Stimulated activated naive CD8-positive, alpha-beta T cell treated with anti-CD3 and anti-CD28 coated beads, Interleukin-15, amount 100 ng/mL, for 72 hours (primary cell): ENCODE measurements around the gene DESI2.
A peak's percentile ranks its signal among the peaks of the same experiment; 100 is the strongest.

Experiments used
- ATAC-seq: fragments of 150-1000 bp; cut with Tn5 transposase; 2 replicates; pipeline ENCODE4 v1.10.0; 2021; ENCODE audit warnings: mild to moderate bottlenecking, moderate library complexity
- DNase-seq, 2 donors: peaks; one replicate each; pipeline ENCODE4 v3.0.0; 2021 to 2022
- H3K27ac Mint-ChIP-seq, 2 donors: one replicate each; pipeline ENCODE4 v1.8.0; 2022; ENCODE audit warnings: mild to moderate bottlenecking in 2 of 2, mixed read lengths in 2 of 2, moderate library complexity in 2 of 2
- H3K27me3 Mint-ChIP-seq: one replicate; pipeline ENCODE4 v1.8.0; 2022; ENCODE audit warnings: mixed read lengths
- H3K4me1 Mint-ChIP-seq: one replicate; pipeline ENCODE4 v1.8.0; 2022; ENCODE audit warnings: mild to moderate bottlenecking, mixed read lengths
- H3K4me3 Mint-ChIP-seq, 2 donors: one replicate each; pipeline ENCODE4 v1.8.0; 2022; ENCODE audit warnings: mild to moderate bottlenecking in 2 of 2, mixed read lengths in 2 of 2, moderate library complexity in 1 of 2
- H3K9me3 Mint-ChIP-seq, 2 donors: one replicate each; pipeline ENCODE4 v1.8.0; 2022; ENCODE audit warnings: mixed read lengths in 2 of 2

Gene DESI2

GRCh38 chr1:244652623-244653438, at the start of gene DESI2:
Gene DESI2 (plus strand): TSS chr1:244653126. CDS start chr1:244653314, 188 bp downstream.
- peak within 1 kb of the TSS; percentile 80 to 89 for H3K4me3 Mint-ChIP-seq
- DNase-seq: peak; percentile 98

DNA sequence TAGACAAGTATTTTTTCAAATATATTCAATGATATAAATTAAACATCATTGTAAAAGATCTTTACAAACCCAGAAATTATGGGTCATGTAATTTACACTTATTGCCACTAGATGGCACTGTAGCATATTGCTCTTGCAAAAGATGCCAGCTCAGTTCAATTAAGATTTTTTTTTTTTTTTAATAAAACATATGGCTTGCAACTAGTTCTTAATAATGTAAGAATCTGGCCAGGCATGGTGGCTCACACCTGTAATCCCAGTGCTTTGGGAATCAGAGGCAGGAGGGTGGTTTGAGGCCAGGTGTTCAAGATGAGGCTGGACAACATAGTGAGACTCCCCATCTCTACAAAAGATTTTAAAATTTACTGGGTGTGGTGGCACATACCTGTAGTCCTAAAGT, 49.4 kb upstream of the DESI2 start:
- no peaks in the 10 kb centered on the region for H3K9me3 Mint-ChIP-seq
- H3K27me3 Mint-ChIP-seq: peaks cover 15% of the 10 kb centered on the region
- no peak overlapping the region for H3K27ac Mint-ChIP-seq
- no peak for DNase-seq
- peaks cover 7% of the 10 kb centered on the region for H3K4me1 Mint-ChIP-seq
- no peak for ATAC-seq
- H3K4me3 Mint-ChIP-seq: no peak overlapping the region

More at GRCh38 chr1:244652623-244653438, at the start of gene DESI2:
- Mint-ChIP-seq H3K4me1 (peaks cover 22% of the 10 kb centered on the region), H3K27ac (peak within 1 kb of the TSS; percentile 90 to 92), H3K9me3 (peaks cover 0 to 6% of the 10 kb centered on the region in 2 donors), H3K27me3 (no peaks in the 10 kb centered on the region)
- peak; percentile 96 for ATAC-seq

DNA sequence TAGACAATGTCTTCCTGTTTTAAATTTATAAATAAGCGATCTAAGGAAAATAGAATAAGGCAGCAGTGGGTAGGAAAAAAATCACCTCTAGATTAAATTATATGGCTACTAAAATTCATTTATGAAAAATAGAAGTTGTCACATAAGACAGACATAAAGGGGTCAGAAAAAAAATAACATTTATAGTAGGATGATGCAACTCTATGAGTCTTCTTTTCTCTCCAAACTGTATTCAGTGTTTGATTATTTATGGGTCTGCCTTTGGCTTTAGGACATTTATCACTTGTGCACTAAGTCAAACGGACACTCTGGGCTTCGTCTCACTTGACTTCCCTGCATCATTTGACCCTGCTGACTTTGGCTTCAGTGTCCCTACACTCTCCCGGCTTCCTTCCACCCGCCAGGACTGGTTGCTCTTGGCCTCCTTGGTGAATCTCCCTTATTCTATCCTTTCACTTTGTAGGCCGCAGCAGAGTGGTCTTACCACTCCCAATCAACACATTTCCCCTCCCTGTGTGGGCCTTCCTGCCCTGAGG, 47.0 kb upstream of the DESI2 start:
- no peaks in the 10 kb centered on the region for H3K4me1 Mint-ChIP-seq
- peak overlapping the region in 1 of 2 donors; percentile 22 for H3K27ac Mint-ChIP-seq

DNA sequence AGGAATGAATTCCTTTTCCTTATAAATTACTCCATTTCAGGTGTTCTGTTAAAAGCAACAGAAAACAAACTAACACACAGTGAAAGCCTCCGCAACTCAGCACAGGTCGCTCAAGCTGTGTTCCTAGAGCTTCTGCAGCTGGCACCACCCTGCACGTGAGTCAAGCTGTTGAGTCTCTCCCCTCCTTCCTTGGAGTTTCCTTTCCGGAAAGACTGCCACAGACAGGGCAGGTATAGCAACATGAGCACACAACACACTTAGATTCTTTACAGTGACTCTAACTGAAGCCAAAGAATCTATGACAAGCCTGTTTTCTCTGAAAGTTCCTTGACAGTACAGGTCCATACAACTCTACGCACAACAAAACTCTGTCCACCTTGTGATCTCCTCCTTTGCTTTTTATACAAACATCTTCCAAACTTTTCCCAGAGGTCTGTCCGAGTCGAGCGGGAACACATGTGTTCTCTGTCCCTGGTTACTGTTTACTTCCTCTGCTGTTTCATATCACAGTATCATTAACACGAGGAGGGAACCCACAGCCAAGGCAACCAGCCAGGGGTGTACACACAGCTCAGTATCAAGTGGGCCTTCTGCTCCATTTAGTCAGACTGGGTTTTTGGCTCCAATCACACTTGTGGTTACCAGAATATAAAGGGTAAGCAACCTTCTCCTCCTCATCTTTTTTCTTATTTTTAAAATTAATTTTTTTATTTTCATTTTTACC, 38.7 kb upstream of the DESI2 start:
- ATAC-seq (no peak), DNase-seq (no peak)
- Mint-ChIP-seq H3K27ac (no peak overlapping the region), H3K9me3 (no peaks in the 10 kb centered on the region), H3K4me1 (no peaks in the 10 kb centered on the region), H3K27me3 (no peaks in the 10 kb centered on the region), H3K4me3 (no peak overlapping the region)

More for the DNA sequence above, 47.0 kb upstream of the DESI2 start:
- H3K9me3 Mint-ChIP-seq: no peaks in the 10 kb centered on the region
- DNase-seq: no peak
- peaks cover 15% of the 10 kb centered on the region for H3K27me3 Mint-ChIP-seq
- H3K4me3 Mint-ChIP-seq: no peak overlapping the region
- ATAC-seq: no peak

DNA sequence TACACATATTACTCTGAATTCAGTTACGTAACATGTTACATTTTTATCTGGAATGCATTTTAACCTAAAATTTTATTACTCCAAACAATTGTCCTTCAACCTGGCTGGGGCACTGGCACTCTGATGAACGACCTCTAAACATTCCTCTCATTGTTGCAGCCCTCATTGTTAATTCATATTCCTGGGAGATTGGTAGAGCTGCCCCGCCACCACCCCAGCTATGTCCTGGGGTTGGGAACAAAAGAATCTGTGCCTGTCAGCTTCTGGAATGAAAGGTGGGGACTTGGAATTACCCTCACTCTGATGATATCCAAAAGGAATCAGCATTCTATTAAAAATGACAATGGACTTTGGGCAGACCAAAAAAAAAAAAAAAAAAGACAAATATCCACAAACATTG, 38.0 kb upstream of the DESI2 start:
- Mint-ChIP-seq H3K27ac (no peak overlapping the region), H3K9me3 (no peaks in the 10 kb centered on the region), H3K4me1 (no peaks in the 10 kb centered on the region), H3K27me3 (no peaks in the 10 kb centered on the region), H3K4me3 (no peak overlapping the region)
- DNase-seq (no peak), ATAC-seq (no peak)

GRCh38 chr1:244615301-244615700, 37.6 kb upstream of the DESI2 start:
- H3K9me3 Mint-ChIP-seq: no peaks in the 10 kb centered on the region
- H3K4me1 Mint-ChIP-seq: no peaks in the 10 kb centered on the region
- DNase-seq (no peak), ATAC-seq (no peak)
- H3K27me3 Mint-ChIP-seq: no peaks in the 10 kb centered on the region
- no peak overlapping the region for H3K27ac Mint-ChIP-seq
- H3K4me3 Mint-ChIP-seq: no peak overlapping the region

- ATAC-seq: no peak
Observed at GRCh38 chr1:244626709-244627108, 26.2 kb upstream of the DESI2 start.

GRCh38 chr1:244628789-244629188, 24.1 kb upstream of the DESI2 start:
- Mint-ChIP-seq H3K27me3 (no peaks in the 10 kb centered on the region), H3K9me3 (peaks cover 0 to 7% of the 10 kb centered on the region in 2 donors), H3K27ac (no peak overlapping the region), H3K4me3 (no peak overlapping the region), H3K4me1 (no peaks in the 10 kb centered on the region)
- ATAC-seq (no peak), DNase-seq (no peak)

More at GRCh38 chr1:244626709-244627108, 26.2 kb upstream of the DESI2 start:
- Mint-ChIP-seq H3K27ac (no peak overlapping the region), H3K9me3 (peaks cover 0 to 4% of the 10 kb centered on the region in 2 donors), H3K4me3 (no peak overlapping the region), H3K4me1 (no peaks in the 10 kb centered on the region), H3K27me3 (no peaks in the 10 kb centered on the region)
- DNase-seq: no peak

DNA sequence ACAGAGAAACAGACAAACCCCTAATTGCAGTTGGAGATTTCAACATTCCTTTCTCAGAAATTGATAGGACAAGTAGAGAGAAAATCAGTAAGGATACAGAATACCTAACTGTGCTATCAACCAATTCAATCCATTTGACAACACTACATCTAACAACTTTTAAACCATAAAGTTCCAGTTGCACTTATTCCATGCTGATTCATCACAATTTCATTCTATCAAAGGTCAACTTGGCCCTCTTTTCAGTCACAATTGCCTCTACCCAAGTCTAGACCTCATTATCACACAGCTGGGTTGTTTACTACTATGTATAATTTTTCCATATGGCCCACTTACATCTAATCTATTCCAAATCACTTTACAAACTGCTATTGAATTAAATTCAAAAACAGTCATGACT, 19.8 kb upstream of the DESI2 start:
- H3K4me1 Mint-ChIP-seq: no peaks in the 10 kb centered on the region
- no peaks in the 10 kb centered on the region for H3K27me3 Mint-ChIP-seq
- no peak for DNase-seq
- ATAC-seq: no peak
- H3K27ac Mint-ChIP-seq: no peak overlapping the region
- no peak overlapping the region for H3K4me3 Mint-ChIP-seq
- H3K9me3 Mint-ChIP-seq: peaks cover 0 to 7% of the 10 kb centered on the region in 2 donors

DNA sequence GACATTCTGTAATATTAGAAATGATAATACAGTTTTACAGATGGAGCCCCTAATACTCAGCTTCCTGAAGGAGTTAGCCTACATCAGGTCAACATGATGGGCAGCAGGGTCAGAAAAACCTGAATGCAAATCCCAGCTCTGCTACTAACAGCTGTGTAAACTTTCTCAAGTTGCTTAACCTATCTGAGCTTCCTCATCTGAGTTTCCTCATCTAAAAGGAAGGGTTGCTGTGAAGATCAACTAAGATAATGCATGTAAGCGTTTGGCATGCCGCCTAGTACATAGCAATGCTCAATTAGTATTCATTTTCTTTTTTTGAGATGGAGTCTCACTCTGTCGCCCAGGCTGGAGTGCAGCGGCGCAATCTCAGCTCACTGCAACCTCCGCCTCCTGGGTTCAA, 18.4 kb upstream of the DESI2 start:
- H3K4me1 Mint-ChIP-seq: no peaks in the 10 kb centered on the region
- ATAC-seq: no peak
- peaks cover 0 to 7% of the 10 kb centered on the region in 2 donors for H3K9me3 Mint-ChIP-seq
- no peak for DNase-seq
- H3K27me3 Mint-ChIP-seq: no peaks in the 10 kb centered on the region
- no peak overlapping the region for H3K4me3 Mint-ChIP-seq
- H3K27ac Mint-ChIP-seq: no peak overlapping the region

- H3K9me3 Mint-ChIP-seq: peaks cover 0 to 3% of the 10 kb centered on the region in 2 donors
- H3K4me3 Mint-ChIP-seq: no peak overlapping the region
- DNase-seq (no peak), ATAC-seq (no peak)
- no peak overlapping the region for H3K27ac Mint-ChIP-seq
- no peaks in the 10 kb centered on the region for H3K27me3 Mint-ChIP-seq
- no peaks in the 10 kb centered on the region for H3K4me1 Mint-ChIP-seq
Observed at GRCh38 chr1:244636488-244637259, 16.3 kb upstream of the DESI2 start.

- Mint-ChIP-seq H3K4me3 (no peak overlapping the region), H3K9me3 (no peaks in the 10 kb centered on the region), H3K4me1 (no peaks in the 10 kb centered on the region), H3K27ac (no peak overlapping the region), H3K27me3 (peaks cover 3% of the 10 kb centered on the region)
- ATAC-seq (no peak), DNase-seq (no peak)
Observed at GRCh38 chr1:244639561-244639960, 13.4 kb upstream of the DESI2 start.

DNA sequence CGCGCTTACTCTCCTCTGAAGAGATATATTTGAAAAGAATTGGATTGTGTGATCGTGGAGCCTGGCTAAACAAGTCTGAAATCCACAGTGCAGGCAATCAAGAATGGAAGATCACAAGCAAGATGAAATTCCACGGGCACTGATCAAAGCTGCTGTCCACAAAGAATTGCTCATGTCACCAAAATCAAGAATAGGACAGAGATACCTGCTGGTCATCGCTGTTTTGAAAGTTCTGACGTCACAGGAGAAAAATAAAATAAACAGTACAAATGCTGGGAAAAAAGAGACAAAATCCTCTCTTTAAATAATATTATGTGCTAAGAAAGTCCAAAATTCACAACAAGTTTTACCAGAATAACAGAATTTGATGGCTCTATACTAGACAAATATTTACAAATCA, 12.0 kb upstream of the DESI2 start:
- Mint-ChIP-seq H3K27ac (no peak overlapping the region), H3K27me3 (peaks cover 8% of the 10 kb centered on the region), H3K4me3 (no peak overlapping the region), H3K4me1 (no peaks in the 10 kb centered on the region), H3K9me3 (no peaks in the 10 kb centered on the region)
- ATAC-seq (no peak), DNase-seq (no peak)

DNA sequence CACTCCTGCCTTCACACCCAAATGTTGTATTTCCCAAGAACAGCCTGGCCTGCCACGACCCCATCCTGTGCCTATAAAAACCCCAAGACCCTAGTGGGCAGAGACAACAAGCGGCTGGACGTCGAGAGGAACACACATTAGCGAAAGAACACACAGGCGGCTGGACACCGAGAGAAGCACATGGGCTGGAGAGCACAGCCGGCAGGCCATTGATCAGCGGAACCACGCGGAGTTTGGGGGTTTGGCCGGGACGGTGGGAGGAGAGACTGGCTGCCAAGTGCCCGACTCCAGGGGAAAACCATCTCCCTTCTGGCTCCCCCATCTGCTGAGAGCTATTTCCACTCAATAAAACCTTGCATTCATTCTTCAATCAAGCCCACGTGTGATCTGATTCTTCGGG, 10.4 kb upstream of the DESI2 start:
- ATAC-seq: no peak
- no peaks in the 10 kb centered on the region for H3K9me3 Mint-ChIP-seq

DNA sequence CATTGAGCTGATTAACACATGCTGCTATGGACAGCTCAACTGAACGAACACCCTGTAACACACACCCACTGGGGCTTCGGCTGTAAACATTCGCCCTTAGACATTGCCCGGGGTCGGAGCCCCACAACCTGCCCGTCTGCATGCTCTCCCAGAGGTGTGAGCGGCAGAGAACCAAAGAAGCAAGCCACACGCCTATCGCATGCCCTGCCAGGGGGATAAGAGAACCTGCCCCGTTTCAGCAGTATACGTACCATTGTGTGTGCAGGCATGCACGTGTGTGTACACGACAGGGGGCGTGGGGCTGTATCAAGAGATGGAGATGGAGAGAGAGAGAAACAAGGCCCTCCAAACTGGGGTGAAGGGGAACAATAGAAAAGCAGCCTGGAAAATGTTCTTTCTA, 9.9 kb upstream of the DESI2 start:
- no peak overlapping the region for H3K4me3 Mint-ChIP-seq
- H3K27ac Mint-ChIP-seq: no peak overlapping the region
- no peaks in the 10 kb centered on the region for H3K9me3 Mint-ChIP-seq
- no peak for DNase-seq
- peaks cover 8% of the 10 kb centered on the region for H3K27me3 Mint-ChIP-seq
- ATAC-seq: no peak
- no peaks in the 10 kb centered on the region for H3K4me1 Mint-ChIP-seq

More for the DNA sequence above, 10.4 kb upstream of the DESI2 start:
- H3K27me3 Mint-ChIP-seq: peaks cover 8% of the 10 kb centered on the region
- no peak for DNase-seq
- H3K4me1 Mint-ChIP-seq: no peaks in the 10 kb centered on the region
- H3K4me3 Mint-ChIP-seq: no peak overlapping the region
- no peak overlapping the region for H3K27ac Mint-ChIP-seq
